Bronchial epithelial cell (primary cell): ENCODE data around the gene PARN. TPM values are rescaled to one million over a fixed set of nuclear protein-coding genes. Genes with fewer than 3 reads are reported as not detected.
"Not testable (repeated sequence)": the region's sequence is repeated elsewhere in the genome, so short reads cannot be mapped to it uniquely, and the experiment has no call there.

Source experiments
- DNase-seq: peaks from one replicate; pipeline ENCODE4 v3.0.0-alpha.2; 2010; ENCODE audit warnings: low read depth
- FAIRE-seq: peaks from 2 replicates; lab custom pipeline; 2011; peaks lifted over from hg19 to GRCh38; lab: Jason Lieb, UNC
- H3K27me3 ChIP-seq: 2 replicates; pipeline ENCODE4 v1.5.1; 2011; ENCODE audit warnings: low read length; ENCODE audit not compliant: control insufficient read depth, insufficient read depth
- H3K36me3 ChIP-seq: 2 replicates; pipeline ENCODE4 v1.5.1; 2011; ENCODE audit warnings: low read length; ENCODE audit not compliant: control insufficient read depth, insufficient read depth
- H3K4me3 ChIP-seq: 2 replicates; pipeline ENCODE4 v1.5.1; 2011; ENCODE audit warnings: mild to moderate bottlenecking, low read depth, low read length, control low read depth
- total RNA-seq: library from RNA; depleted of rRNA; stranded (reverse); fragments of >200 nt; gene quantifications from 2 replicates; pipeline ENCODE4 v1.2.1, GENCODE V29; 2014
- TF ChIP-seq, protein P1 (sequence below): IDR thresholded peaks from 2 replicates; pipeline ENCODE4 v1.5.1; 2011; ENCODE audit warnings: mild to moderate bottlenecking, moderate library complexity, low read length, control low read depth, inconsistent platforms; ENCODE audit not compliant: insufficient read depth, severe bottlenecking

The PARN gene
- total RNA-seq, 1 donor from 2014 or later, result 18.7 TPM

GRCh38 chr16:14650629-14651028, 20.6 kb upstream of the PARN start:
- peaks cover 14% of the 10 kb centered on the region for H3K36me3 ChIP-seq
- no peaks in the 10 kb centered on the region for H3K27me3 ChIP-seq
- TF ChIP-seq, protein P1, sequence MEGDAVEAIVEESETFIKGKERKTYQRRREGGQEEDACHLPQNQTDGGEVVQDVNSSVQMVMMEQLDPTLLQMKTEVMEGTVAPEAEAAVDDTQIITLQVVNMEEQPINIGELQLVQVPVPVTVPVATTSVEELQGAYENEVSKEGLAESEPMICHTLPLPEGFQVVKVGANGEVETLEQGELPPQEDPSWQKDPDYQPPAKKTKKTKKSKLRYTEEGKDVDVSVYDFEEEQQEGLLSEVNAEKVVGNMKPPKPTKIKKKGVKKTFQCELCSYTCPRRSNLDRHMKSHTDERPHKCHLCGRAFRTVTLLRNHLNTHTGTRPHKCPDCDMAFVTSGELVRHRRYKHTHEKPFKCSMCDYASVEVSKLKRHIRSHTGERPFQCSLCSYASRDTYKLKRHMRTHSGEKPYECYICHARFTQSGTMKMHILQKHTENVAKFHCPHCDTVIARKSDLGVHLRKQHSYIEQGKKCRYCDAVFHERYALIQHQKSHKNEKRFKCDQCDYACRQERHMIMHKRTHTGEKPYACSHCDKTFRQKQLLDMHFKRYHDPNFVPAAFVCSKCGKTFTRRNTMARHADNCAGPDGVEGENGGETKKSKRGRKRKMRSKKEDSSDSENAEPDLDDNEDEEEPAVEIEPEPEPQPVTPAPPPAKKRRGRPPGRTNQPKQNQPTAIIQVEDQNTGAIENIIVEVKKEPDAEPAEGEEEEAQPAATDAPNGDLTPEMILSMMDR, result no peak
- FAIRE-seq, result no peak
- H3K4me3 ChIP-seq, result no peak overlapping the region
- peak; percentile 97 for DNase-seq

DNA sequence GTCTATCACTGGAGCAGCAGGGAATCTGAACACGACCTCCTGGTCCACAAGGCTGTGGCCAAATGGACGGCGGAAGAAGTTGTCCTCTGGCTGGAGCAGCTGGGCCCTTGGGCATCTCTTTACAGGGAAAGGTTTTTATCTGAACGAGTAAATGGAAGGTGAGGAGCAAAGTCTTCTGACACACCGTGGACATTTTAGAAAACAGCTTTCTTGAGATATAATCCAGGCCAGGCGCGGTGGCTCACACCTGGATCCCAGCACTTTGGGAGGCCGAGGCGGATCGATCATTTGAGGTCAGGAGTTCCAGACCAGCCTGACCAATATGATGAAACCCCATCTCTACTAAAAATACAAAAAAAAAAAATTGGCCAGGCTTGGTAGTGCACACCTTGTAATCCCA, 19.8 kb upstream of the PARN start:
- no peak overlapping the region for H3K4me3 ChIP-seq
- peaks cover 14% of the 10 kb centered on the region for H3K36me3 ChIP-seq
- no peak for FAIRE-seq
- DNase-seq, result no peak
- TF ChIP-seq, protein P1, result no peak
- H3K27me3 ChIP-seq, result no peaks in the 10 kb centered on the region

GRCh38 chr16:14641926-14642325, 11.9 kb upstream of the PARN start:
- FAIRE-seq (no peak), DNase-seq (no peak)
- Histone ChIP-seq H3K4me3 (no peak overlapping the region), H3K36me3 (peaks cover 9% of the 10 kb centered on the region), H3K27me3 (no peaks in the 10 kb centered on the region)
- TF ChIP-seq, protein P1, result no peak

DNA sequence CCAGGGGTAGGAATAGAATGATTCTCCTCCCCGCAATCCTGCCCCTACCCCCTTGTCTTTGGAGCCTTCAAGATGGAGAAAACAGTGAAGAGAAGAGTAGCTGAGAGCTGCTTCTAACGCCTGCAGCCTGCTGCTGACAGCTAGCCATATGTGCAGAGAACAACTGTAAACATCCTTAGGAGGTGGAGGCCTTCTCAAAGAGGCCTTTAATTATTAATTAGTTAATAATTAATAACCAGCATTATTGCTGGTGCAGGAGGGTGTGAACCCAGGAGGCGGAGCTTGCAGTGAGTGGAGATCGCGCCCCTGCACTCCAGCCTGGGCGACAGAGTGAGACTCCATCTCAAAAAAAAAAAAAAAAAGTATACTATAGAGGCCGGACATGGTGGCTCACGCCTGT, 11.1 kb upstream of the PARN start:
- Histone ChIP-seq H3K4me3 (no peak overlapping the region), H3K27me3 (no peaks in the 10 kb centered on the region), H3K36me3 (peaks cover 9% of the 10 kb centered on the region)
- no peak for DNase-seq
- no peak for FAIRE-seq
- TF ChIP-seq, protein P1, result no peak

DNA sequence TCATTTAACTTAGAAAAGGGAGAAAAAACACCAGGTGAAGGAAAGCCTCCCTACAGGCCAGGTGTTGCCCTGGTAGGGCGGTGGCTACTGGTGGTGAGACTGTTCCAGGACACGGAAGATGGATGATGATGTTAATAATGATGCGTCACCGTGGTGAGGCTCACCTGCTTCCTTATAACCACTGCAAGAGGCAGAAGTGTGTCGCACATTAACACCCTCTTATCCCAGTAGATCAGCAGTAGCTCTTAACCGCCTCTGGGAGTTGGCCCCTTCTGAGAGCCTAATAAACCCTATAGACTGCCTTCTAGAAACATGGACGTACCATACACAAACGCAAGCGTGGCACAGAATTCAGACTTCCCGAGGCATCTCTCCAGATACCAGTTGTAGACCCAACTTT, 10.5 kb upstream of the PARN start:
- Histone ChIP-seq H3K27me3 (no peaks in the 10 kb centered on the region), H3K36me3 (peaks cover 9% of the 10 kb centered on the region), H3K4me3 (no peak overlapping the region)
- FAIRE-seq, result no peak
- DNase-seq, result no peak
- TF ChIP-seq, protein P1, result no peak

DNA sequence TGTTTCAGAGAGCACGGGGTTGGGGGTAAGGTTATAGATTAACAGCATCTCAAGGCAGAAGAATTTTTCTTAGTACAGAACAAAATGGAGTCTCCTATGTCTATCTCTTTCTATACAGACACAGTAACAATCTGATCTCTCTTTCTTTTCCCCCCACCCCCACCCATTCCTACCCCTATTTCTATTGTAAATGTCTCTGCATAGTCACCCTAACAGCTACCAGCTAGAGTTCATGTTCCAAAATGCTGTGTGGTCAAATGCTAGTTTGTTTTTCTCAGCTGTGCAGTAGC, 6.8 kb upstream of the PARN start:
- not testable (repeated sequence) for FAIRE-seq, DNase-seq, H3K4me3 ChIP-seq, H3K36me3 ChIP-seq, H3K27me3 ChIP-seq

DNA sequence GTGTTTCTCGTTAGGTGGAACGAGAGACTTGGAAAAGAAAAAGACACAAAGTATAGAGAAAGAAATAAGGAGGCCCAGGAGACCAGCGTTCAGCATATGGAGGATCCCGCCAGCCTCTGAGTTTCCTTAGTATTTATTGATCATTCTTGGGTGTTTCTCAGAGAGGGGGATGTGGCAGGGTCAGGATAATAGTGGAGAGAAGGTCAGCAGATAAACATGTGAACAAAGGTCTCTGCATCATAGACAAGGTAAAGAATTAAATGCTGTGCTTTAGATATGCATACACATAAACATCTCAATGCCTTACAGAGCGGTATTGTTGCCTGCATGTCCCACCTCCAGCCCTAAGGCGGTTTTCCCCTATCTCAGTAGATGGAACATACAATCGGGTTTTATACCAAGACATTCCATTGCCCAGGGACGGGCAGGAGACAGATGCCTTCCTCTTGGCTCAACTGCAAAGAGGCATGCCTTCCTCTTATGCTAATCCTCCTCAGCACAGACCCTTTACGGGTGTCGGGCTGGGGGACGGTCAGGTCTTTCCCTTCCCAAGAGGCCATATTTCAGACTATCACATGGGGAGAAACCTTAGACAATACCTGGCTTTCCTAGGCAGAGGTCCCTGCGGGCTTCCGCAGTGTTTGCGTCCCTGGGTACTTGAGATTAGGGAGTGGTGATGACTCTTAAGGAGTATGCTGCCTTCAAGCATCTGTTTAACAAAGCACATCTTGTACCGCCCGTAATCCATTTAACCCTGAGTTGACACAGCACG, 6.3 kb upstream of the PARN start:
- not testable (repeated sequence) for H3K36me3 ChIP-seq, H3K4me3 ChIP-seq, H3K27me3 ChIP-seq, DNase-seq, FAIRE-seq
